MM.1S (cell line): ENCODE results near the gene ST6GAL1.

Experiments used
- CTCF ChIP-seq: fragments of 300-600 bp; sonication (generic); IDR thresholded peaks from 2 replicates; pipeline ENCODE4 v1.5.1; 2016; ENCODE audit warnings: antibody characterized with exemption, low read length, mixed read lengths
- EZH2 ChIP-seq: fragments of 300-600 bp; sonication (generic); optimal IDR thresholded peaks from 2 replicates; pipeline ENCODE3; 2017; ENCODE audit warnings: low read depth, mild to moderate bottlenecking, antibody characterized with exemption, low read length, mixed read lengths

DNA sequence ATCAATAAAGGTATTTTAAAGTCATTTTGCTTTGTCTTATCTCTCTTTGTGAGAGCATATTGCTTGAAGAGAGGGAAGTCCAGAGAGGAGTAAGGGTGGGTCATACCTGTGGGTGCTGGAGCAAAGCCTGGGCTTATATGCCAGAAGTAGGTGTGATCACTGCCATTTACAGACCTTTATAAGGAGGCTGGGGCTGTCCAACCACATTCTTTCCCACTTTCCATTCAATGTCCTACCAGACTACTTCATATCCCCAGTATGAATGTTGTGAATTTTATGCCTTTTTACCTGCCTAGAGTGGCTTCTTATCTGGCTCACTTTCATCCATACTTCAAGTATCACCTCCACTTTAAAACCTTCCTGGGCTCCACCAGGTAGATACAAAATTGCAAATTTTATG, 39.4 kb upstream of the ST6GAL1 start:
- TF ChIP-seq EZH2 (no peak), CTCF (no peak)
